RWPE2 (cell line): ENCODE measurements around the gene TMEM86A.
"Not testable (repeated sequence)": the region's sequence is repeated elsewhere in the genome, so short reads cannot be mapped to it uniquely, and the experiment has no call there.

Experiments
- ATAC-seq: fragments of 200-7000 bp; cut with Tn5 transposase; 3 replicates; pipeline ENCODE4 v1.9.1; 2021; ENCODE audit warnings: low read depth
- DNase-seq: peaks from one replicate; pipeline ENCODE4 v3.0.0-alpha.2; 2020; ENCODE audit warnings: low spot score
- H3K27ac ChIP-seq: fragments of 450-650 bp; 2 replicates; pipeline ENCODE4 v1.5.1; 2017; ENCODE audit warnings: mild to moderate bottlenecking; ENCODE audit not compliant: poor library complexity, severe bottlenecking
- H3K27me3 ChIP-seq: fragments of 250-450 bp; sonication (Bioruptor Pico); 2 replicates; pipeline ENCODE4 v1.5.1; 2021; ENCODE audit warnings: mild to moderate bottlenecking, moderate library complexity; ENCODE audit not compliant: insufficient read depth, poor library complexity, severe bottlenecking
- H3K36me3 ChIP-seq: fragments of 250-450 bp; sonication (Bioruptor Pico); 2 replicates; pipeline ENCODE4 v1.5.1; 2020; ENCODE audit warnings: low read depth, mild to moderate bottlenecking, moderate library complexity
- H3K4me1 ChIP-seq: fragments of 250-450 bp; sonication (Bioruptor Pico); 2 replicates; pipeline ENCODE4 v1.5.1; 2021; ENCODE audit warnings: mild to moderate bottlenecking, moderate library complexity; ENCODE audit not compliant: insufficient read depth, poor library complexity, severe bottlenecking
- H3K4me3 ChIP-seq: fragments of 250-450 bp; sonication (Bioruptor Pico); 2 replicates; pipeline ENCODE4 v1.5.1; 2021; ENCODE audit warnings: mild to moderate bottlenecking, moderate library complexity; ENCODE audit not compliant: severe bottlenecking
- H3K9me3 ChIP-seq: fragments of 250-450 bp; sonication (Bioruptor Pico); 2 replicates; pipeline ENCODE4 v1.5.1; 2021; ENCODE audit warnings: mild to moderate bottlenecking, moderate library complexity; ENCODE audit not compliant: severe bottlenecking
- CTCF ChIP-seq: fragments of 450-650 bp; IDR thresholded peaks from one replicate; pipeline ENCODE4 v1.5.1; 2017; ENCODE audit warnings: mild to moderate bottlenecking, moderate library complexity; ENCODE audit not compliant: poor library complexity, severe bottlenecking

The TMEM86A gene

GRCh38 chr11:18698341-18699268 lies at the start of gene TMEM86A:
TMEM86A (plus strand) TSS chr11:18698779; CDS start chr11:18698887, 108 bp downstream.
- no peak within 1 kb of the TSS for H3K27ac ChIP-seq
- DNase-seq: peak; percentile 84
- H3K36me3 ChIP-seq: no peaks in the 10 kb centered on the region
- H3K4me1 ChIP-seq: no peaks in the 10 kb centered on the region
- peak; percentile 87 for ATAC-seq
- H3K27me3 ChIP-seq: no peaks in the 10 kb centered on the region
- H3K4me3 ChIP-seq: peak within 1 kb of the TSS; percentile 55
- no peak for TF ChIP-seq CTCF
- no peaks in the 10 kb centered on the region for H3K9me3 ChIP-seq

GRCh38 chr11:18650353-18650752 lies 48.2 kb upstream of the TMEM86A start:
- no peak for TF ChIP-seq CTCF
- no peaks in the 10 kb centered on the region for H3K36me3 ChIP-seq
- H3K4me3 ChIP-seq: no peak overlapping the region
- H3K9me3 ChIP-seq: no peaks in the 10 kb centered on the region
- no peaks in the 10 kb centered on the region for H3K4me1 ChIP-seq
- no peak for DNase-seq
- ATAC-seq: no peak
- no peak overlapping the region for H3K27ac ChIP-seq
- H3K27me3 ChIP-seq: no peaks in the 10 kb centered on the region

- Histone ChIP-seq H3K27me3 (no peaks in the 10 kb centered on the region), H3K27ac (no peak overlapping the region), H3K9me3 (no peaks in the 10 kb centered on the region), H3K4me3 (no peak overlapping the region), H3K4me1 (no peaks in the 10 kb centered on the region), H3K36me3 (no peaks in the 10 kb centered on the region)
- ATAC-seq (no peak), DNase-seq (no peak)
- peak; percentile 32 for TF ChIP-seq CTCF
Measured at GRCh38 chr11:18650859-18651557, 47.6 kb upstream of the TMEM86A start.

- ATAC-seq (no peak), DNase-seq (no peak)
- Histone ChIP-seq H3K4me1 (no peaks in the 10 kb centered on the region), H3K9me3 (no peaks in the 10 kb centered on the region), H3K4me3 (no peak overlapping the region), H3K27ac (no peak overlapping the region), H3K27me3 (no peaks in the 10 kb centered on the region), H3K36me3 (no peaks in the 10 kb centered on the region)
- TF ChIP-seq CTCF: no peak
Measured at GRCh38 chr11:18657673-18658072, 40.9 kb upstream of the TMEM86A start.

- H3K27ac ChIP-seq, H3K4me3 ChIP-seq, DNase-seq, H3K36me3 ChIP-seq, ATAC-seq, H3K27me3 ChIP-seq, H3K9me3 ChIP-seq: not testable (repeated sequence)
- peaks cover 15% of the 10 kb centered on the region for H3K4me1 ChIP-seq
Measured at GRCh38 chr11:18665353-18665872, 33.2 kb upstream of the TMEM86A start.
